Tibial nerve (tissue), 4 donors: Measurements from ENCODE around the gene RBM45. TPM values are rescaled to one million over a fixed set of nuclear protein-coding genes. Genes with fewer than 3 reads are reported as not detected.

Source experiments
- DNase-seq, 2 donors: peaks; one replicate each; pipeline ENCODE4 v3.0.0-alpha.2; 2019; ENCODE audit warnings: low spot score in 2 of 2
- H3K27ac ChIP-seq, 4 donors: fragments of 200-600 bp; sonication (generic) in 3 of 4; one replicate each; pipeline ENCODE4 v1.5.1; 2017 to 2019; ENCODE audit warnings: mild to moderate bottlenecking in 1 of 4
- H3K27me3 ChIP-seq, 2 donors: fragments of 200-600 bp; sonication (generic) in 1 of 2; one replicate each; pipeline versions ENCODE4 v1.5.1 to v1.6.0; 2017 to 2019
- H3K36me3 ChIP-seq, 3 donors: fragments of 200-600 bp; sonication (generic); one replicate each; pipeline ENCODE4 v1.5.1; 2018 to 2019
- H3K4me1 ChIP-seq, 4 donors: fragments of 200-600 bp; sonication (generic) in 3 of 4; one replicate each; pipeline ENCODE4 v1.5.1; 2017 to 2019
- H3K4me3 ChIP-seq, 4 donors: fragments of 200-600 bp; sonication (generic) in 3 of 4; one replicate each; pipeline ENCODE4 v1.5.1; 2017 to 2019; ENCODE audit warnings: mild to moderate bottlenecking in 1 of 4, moderate library complexity in 1 of 4
- H3K9me3 ChIP-seq, 4 donors: fragments of 200-600 bp; sonication (generic) in 3 of 4; one replicate each; pipeline ENCODE4 v1.5.1; 2017 to 2019
- CTCF ChIP-seq, 5 experiments: fragments of 200-600 bp in 3 of 5; fragments of 450-650 bp in 2 of 5; sonication (generic) in 3 of 5; IDR thresholded peaks; one replicate each; pipeline ENCODE4 v1.5.1; 2016 to 2019; ENCODE audit warnings: antibody characterized with exemption in 5 of 5, mild to moderate bottlenecking in 3 of 5, moderate library complexity in 2 of 5
- EP300 ChIP-seq, 2 donors: sonication (generic); formaldehyde crosslinking; IDR thresholded peaks; one replicate each; pipeline ENCODE4 v1.6.1; 2017; ENCODE audit warnings: antibody characterized with exemption in 2 of 2, mild to moderate bottlenecking in 1 of 2
- POLR2A ChIP-seq, 2 donors: fragments of 450-650 bp; IDR thresholded peaks; one replicate each; pipeline ENCODE4 v1.6.1; 2017; ENCODE audit warnings: antibody characterized with exemption in 2 of 2, mild to moderate bottlenecking in 2 of 2, moderate library complexity in 2 of 2
- WGBS, 2 donors: methylation state at CpG; one replicate each; pipeline ENCODE4 v1.1.5; 2018; 5-methylcytosine and 5-hydroxymethylcytosine counted together
- total RNA-seq, 4 donors: library from RNA; depleted of rRNA; stranded (reverse); fragments of >200 nt; gene quantifications; one replicate each; pipeline ENCODE4 v1.1.0, GENCODE V29; 2016

Gene RBM45, protein sequence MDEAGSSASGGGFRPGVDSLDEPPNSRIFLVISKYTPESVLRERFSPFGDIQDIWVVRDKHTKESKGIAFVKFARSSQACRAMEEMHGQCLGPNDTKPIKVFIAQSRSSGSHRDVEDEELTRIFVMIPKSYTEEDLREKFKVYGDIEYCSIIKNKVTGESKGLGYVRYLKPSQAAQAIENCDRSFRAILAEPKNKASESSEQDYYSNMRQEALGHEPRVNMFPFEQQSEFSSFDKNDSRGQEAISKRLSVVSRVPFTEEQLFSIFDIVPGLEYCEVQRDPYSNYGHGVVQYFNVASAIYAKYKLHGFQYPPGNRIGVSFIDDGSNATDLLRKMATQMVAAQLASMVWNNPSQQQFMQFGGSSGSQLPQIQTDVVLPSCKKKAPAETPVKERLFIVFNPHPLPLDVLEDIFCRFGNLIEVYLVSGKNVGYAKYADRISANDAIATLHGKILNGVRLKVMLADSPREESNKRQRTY
- total RNA-seq = 10 to 100 TPM; 13.6 to 20.4 (median 19.6) TPM

DNA sequence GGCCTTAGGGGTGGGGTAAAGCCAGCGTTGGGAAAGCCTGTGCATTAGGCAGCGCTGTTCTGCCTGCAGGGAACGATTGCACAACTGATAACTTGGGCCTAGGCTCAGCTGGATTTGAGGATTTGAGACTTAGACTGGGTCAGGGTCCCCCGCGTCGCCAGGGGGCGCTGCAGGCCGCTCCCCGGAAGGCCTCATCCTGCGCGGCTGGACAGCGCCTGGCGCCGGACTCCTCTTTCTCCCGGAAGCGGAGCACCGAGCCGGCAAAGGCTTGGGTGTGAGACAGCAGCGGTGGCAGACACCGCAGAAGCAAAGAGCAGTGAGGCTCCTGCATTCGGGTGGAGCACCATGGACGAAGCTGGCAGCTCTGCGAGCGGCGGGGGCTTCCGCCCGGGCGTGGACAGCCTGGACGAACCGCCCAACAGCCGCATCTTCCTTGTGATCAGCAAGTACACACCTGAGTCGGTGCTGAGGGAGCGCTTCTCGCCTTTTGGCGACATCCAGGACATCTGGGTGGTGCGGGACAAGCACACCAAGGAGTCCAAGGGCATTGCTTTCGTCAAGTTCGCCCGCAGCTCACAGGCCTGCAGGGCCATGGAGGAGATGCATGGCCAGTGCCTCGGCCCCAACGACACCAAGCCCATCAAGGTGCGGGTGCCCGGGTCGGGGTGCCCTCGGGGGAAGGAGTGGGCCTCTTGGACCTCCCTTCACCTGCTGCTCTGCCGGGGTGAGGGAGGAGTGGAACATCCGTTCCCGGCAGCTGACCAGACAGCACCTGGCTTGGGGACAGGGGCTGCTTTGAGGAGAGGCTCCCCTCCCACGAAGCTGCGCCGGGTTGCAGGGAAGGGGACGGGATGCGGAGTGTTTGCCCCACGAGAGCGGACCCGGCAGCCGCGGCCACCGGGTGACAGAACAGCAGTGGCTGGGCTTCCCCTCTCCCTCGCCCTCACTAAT, at the start of gene RBM45:
TSS of gene RBM45 (plus strand) at position 236 of the 951 bp plus-strand sequence. CDS start at position 346, 110 bp downstream.
- peaks cover 0 to 6% (median 0%) of the 10 kb centered on the region in 3 donors for H3K36me3 ChIP-seq
- H3K9me3 ChIP-seq = no peaks in the 10 kb centered on the region
- no peaks in the 10 kb centered on the region for H3K27me3 ChIP-seq
- peak; percentile 81 to 84 for DNase-seq
- WGBS, 2 donors = 1% methylated on average over 33 to 55 of the region's 60 CpGs
- H3K4me3 ChIP-seq = peak within 1 kb of the TSS; percentile 49 to 98 (median 76)
- H3K27ac ChIP-seq = peak within 1 kb of the TSS in 3 of 4 donors; percentile 74 to 78 (median 75)
- TF ChIP-seq EP300 (IDR thresholded peaks at IDR 0.05) (peak; percentile 12 to 86), POLR2A (IDR thresholded peaks at IDR 0.05) (peak in 1 of 2 donors; percentile 30), CTCF (IDR thresholded peaks at IDR 0.05) (peak; percentile 96 to 98 (median 96))
- H3K4me1 ChIP-seq = peaks cover 0 to 25% (median 3%) of the 10 kb centered on the region in 4 donors

DNA sequence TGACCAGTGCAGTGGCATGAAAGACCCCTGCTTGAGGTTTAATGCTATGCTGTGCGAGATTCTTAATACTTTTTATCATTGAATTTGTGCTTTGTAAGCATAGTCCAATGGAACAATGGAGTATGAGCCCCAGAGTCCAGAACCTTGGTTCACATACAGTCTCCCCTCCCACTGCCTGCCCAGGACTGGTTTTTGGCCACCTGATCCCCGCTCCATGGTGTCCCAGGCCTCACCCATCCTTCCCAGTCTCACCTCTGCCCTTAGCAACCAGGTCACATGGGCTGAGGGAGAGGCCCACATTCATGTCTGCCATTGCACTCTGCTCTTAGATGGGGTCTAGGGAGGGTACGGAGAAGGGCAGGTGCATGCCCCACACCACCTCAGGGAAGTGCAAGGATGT, 45.9 kb upstream of the RBM45 start:
- H3K9me3 ChIP-seq = no peaks in the 10 kb centered on the region
- TF ChIP-seq POLR2A (IDR thresholded peaks at IDR 0.05) (no peak), CTCF (IDR thresholded peaks at IDR 0.05) (no peak), EP300 (IDR thresholded peaks at IDR 0.05) (no peak)
- H3K27ac ChIP-seq = no peak overlapping the region
- no peak overlapping the region for H3K4me3 ChIP-seq
- H3K4me1 ChIP-seq = no peaks in the 10 kb centered on the region
- H3K36me3 ChIP-seq = no peaks in the 10 kb centered on the region
- no peak for DNase-seq
- WGBS, 2 donors = 85 to 94% methylated on average over 2 to 3 of the region's 3 CpGs
- no peaks in the 10 kb centered on the region for H3K27me3 ChIP-seq

- H3K9me3 ChIP-seq = no peaks in the 10 kb centered on the region
- TF ChIP-seq EP300 (IDR thresholded peaks at IDR 0.05) = no peak
- no peak for TF ChIP-seq CTCF (IDR thresholded peaks at IDR 0.05)
- no peak for TF ChIP-seq POLR2A (IDR thresholded peaks at IDR 0.05)
- H3K27ac ChIP-seq = no peak overlapping the region
- DNase-seq = no peak
- H3K4me1 ChIP-seq = no peaks in the 10 kb centered on the region
- H3K27me3 ChIP-seq = peaks cover 0 to 4% of the 10 kb centered on the region in 2 donors
- H3K4me3 ChIP-seq = no peak overlapping the region
- H3K36me3 ChIP-seq = no peaks in the 10 kb centered on the region
- 100% methylated on average over 1 of the region's 1 CpG for WGBS, 2 donors
Observed at GRCh38 chr2:178066890-178067669, 45.2 kb upstream of the RBM45 start.

DNA sequence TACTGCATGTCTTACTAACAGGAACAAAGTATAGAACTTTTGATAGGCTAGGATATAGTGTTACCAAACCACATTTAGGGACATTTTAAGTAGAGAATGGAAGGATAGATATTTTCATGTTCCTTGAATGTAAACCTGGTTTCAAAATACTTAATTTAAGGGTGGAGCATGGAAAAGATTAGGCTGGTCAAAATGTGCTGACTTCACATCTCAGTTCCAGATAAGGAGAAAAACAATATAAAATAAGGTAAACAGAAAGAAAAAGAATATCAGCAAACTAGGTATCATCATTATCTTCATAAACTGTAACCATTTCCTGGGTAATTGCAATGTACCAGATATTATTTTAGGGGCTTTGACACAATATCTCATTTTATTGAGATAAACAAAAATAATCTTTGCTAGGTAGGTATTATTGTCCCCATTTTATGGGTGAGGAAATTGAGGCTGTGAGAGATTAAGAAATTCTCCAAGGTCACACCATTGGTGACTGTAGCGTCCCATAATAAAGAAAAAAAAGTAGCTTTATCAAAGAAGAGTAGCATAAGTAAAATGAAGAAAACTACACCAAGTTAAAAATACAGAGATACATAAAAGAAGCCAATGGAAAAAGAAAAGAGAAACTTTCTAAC, 43.3 kb upstream of the RBM45 start:
- no peak overlapping the region for H3K4me3 ChIP-seq
- peaks cover 0 to 13% (median 0%) of the 10 kb centered on the region in 4 donors for H3K4me1 ChIP-seq
- no peak for TF ChIP-seq EP300 (IDR thresholded peaks at IDR 0.05)
- no peak for TF ChIP-seq CTCF (IDR thresholded peaks at IDR 0.05)
- no peak for TF ChIP-seq POLR2A (IDR thresholded peaks at IDR 0.05)
- no peak for DNase-seq
- no peak overlapping the region for H3K27ac ChIP-seq
- no peaks in the 10 kb centered on the region for H3K36me3 ChIP-seq
- 95% methylated on average over 1 of the region's 1 CpG for WGBS, 2 donors
- H3K9me3 ChIP-seq = no peaks in the 10 kb centered on the region
- peaks cover 0 to 8% of the 10 kb centered on the region in 2 donors for H3K27me3 ChIP-seq
